GM18499 (cell line): ENCODE measurements around the gene AAK1.
"Not testable (repeated sequence)": the region's sequence is repeated elsewhere in the genome, so short reads cannot be mapped to it uniquely, and the experiment has no call there.

Experiments
- ATAC-seq: cut with Tn5 transposase; IDR thresholded peaks from one replicate; pipeline ENCODE4 v1.9.1; 2021; ENCODE audit warnings: moderate number of reproducible peaks; ENCODE audit not compliant: insufficient read depth, unreplicated experiment

AAK1 gene

GRCh38 chr2:69629921-69630608 lies 13.5 kb downstream of the AAK1 start:
- ATAC-seq, result no peak

DNA sequence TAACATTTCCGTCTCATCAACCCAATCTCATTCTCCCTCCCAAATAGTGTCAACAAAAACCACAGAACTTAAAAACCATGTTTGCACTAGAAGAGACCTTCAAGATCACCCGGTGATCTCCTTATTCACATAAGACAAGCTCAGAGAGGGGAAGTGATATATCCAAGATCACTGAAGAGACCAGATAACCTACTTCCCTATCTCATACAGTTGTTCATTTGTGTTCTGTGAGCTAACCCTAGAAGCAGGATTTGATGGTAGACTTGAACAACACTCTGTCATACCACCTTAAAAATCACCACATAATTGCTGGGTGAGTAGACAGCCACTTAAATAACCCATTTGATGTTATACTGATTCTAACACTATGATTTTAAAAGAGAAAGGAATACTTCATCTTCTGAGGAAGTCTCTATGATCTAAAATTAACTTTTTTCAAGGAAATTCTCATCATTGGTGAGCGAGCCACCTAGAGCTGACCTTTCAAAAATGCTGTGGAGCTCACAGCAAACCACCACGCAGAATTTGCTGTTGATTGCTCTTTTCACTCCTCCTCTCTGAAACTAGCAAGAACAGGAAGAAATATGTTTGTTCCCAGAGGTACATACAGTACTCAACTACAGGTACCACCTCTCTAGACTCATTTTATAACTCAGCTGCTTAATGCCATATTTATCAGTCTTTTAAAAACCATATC lies 15.1 kb downstream of the AAK1 start:
- no peak for ATAC-seq

- ATAC-seq, result no peak
Measured at GRCh38 chr2:69625078-69625795, 18.3 kb downstream of the AAK1 start.

- no peak for ATAC-seq
Measured at GRCh38 chr2:69624611-69625010, 18.9 kb downstream of the AAK1 start.

DNA sequence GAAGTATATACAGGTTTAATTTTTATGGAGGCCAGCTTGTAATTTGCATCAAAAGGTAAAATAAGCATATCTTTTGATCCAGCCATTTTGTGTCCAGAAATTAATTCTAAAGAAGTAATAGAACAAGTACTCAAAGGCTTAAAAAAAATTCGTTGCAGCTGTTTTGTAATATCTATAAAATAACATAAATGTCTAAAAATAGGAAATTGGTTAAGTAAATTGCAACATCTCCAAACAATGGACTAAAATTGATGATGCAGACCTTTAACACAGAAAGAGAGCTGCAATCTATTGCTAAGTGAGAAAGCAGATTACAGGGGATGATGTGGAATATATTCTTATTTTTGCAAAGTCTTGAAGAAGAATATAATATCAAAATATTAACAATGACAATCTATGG lies 19.4 kb downstream of the AAK1 start:
- no peak for ATAC-seq

- ATAC-seq, result no peak
Measured at GRCh38 chr2:69623236-69623635, 20.3 kb downstream of the AAK1 start.

GRCh38 chr2:69622805-69623204 lies 20.7 kb downstream of the AAK1 start:
- not testable (repeated sequence) for ATAC-seq

GRCh38 chr2:69622017-69622540 lies 21.5 kb downstream of the AAK1 start:
- not testable (repeated sequence) for ATAC-seq

GRCh38 chr2:69621440-69621839 lies 22.1 kb downstream of the AAK1 start:
- ATAC-seq, result no peak

- ATAC-seq, result no peak
Measured at GRCh38 chr2:69620870-69621269, 22.7 kb downstream of the AAK1 start.

GRCh38 chr2:69619725-69620124 lies 23.8 kb downstream of the AAK1 start:
- ATAC-seq, result no peak

DNA sequence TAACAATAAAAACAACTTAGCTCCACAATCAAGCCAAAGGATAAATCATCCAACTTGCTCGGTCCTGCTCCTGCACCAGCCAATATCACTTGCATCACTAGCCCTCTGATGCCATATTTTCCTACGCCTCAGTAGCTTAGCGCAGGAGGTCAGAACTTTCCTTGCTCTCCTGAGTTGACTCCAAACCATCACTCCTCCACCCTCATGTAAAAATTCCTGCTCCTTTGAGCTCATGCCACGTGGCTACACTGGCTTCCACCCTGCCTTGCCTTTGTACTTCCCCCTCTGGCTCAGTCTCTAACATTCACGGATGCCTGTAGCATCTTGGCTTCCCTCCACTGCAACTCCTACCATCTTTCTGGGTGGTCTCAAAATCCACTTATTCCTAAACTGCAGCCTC lies 25.2 kb downstream of the AAK1 start:
- no peak for ATAC-seq

DNA sequence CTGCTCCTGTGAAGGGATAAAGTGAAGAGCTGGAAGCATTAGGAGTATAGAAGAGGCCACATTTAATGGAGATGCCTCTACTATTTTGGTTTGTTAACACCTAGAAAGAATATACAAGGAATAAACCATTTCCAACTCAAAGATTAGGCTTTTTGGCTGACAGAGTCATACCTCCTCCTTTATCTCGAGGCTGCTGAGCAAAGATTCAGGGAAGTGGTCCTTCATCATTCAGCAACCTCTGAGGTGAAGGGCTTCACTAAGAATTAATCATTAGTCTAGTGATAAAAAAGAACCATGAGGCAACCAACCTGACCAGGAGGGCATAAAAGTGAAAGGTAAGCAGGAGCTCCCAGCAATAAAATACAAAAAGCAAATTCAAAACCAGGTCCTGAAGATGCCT lies 25.8 kb downstream of the AAK1 start:
- no peak for ATAC-seq

- no peak for ATAC-seq
Measured at GRCh38 chr2:69616755-69617154, 26.8 kb downstream of the AAK1 start.

DNA sequence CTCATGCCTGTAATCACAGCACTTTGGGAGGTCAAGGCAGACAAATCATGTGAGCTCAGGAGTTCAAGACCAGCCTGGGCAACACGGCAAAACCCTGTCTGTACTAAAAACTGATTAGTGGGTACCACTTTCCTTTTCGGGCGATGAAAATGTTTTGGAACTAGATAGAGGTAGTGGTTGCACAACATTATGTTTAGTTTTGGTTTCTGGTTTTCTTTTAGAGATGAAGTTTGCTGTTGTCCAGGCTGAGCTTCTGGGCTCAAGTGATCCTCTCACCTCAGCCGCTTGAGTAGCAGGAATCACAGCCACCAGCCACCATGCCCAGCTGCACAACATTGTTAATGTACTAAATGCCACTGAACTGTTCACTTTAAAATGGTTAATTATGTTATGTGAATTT lies 27.6 kb downstream of the AAK1 start:
- no peak for ATAC-seq

GRCh38 chr2:69615078-69615625 lies 28.4 kb downstream of the AAK1 start:
- ATAC-seq, result no peak

GRCh38 chr2:69612707-69613106 lies 30.8 kb downstream of the AAK1 start:
- ATAC-seq, result no peak

DNA sequence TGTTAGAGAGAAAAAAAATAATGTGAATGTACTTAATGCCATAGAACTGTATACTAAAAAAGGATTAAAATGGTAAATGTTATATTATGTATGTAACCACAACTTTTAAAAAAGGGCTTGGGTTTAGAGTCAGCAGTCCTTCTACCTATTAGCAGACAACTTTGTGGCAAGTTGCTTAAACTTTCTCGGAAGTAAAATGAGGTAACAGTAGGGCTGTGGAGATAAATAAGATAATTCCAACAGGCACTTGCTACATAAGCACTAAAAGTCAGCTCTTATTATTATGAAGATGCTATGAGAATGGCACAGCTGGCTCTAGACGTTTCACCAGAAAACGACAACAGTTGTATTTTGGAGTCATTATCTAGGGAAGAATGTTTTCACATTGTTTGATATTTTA lies 31.3 kb downstream of the AAK1 start:
- ATAC-seq, result no peak

DNA sequence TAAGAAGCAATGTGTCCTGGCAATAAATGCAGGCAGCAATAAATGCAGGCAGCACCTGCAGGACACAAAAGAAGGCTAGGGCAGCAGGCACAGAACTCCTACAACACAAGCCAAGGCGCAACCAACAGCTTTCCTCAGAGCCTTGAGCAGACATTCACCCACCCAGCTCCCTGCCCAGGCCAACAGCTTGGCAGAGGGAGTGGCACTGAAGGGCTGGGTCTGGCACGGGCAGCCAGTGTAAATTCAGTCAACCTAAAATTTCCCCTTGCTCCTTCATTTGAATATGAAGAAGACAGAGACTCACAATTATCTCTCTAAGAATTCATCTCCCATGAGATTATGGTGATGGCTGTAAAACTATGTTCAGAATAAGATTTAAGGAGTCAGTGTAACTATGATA lies 35.4 kb downstream of the AAK1 start:
- no peak for ATAC-seq

- not testable (repeated sequence) for ATAC-seq
Measured at GRCh38 chr2:69606771-69607170, 36.8 kb downstream of the AAK1 start.

DNA sequence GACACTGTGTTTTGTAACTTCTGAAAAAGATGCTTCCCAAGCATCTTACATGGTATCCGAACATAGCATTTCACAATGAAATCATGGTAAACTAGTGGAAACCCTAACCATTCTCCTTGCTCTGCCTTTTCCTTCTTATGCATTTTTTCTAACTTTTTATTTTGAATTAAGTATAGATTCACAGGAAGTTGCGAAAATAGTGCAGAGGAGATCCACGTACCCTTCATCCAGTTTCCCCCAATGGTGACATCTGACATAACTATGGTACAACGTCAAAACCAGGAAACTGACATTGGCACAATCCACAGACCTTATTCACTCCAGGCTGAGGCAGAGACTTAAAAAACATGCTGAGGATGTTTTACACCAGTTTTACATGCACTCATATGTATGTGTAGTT lies 38.3 kb downstream of the AAK1 start:
- no peak for ATAC-seq
